HG03060 (cell line): Measurements from ENCODE around the gene AOPEP.
"Not testable (repeated sequence)": the region's sequence is repeated elsewhere in the genome, so short reads cannot be mapped to it uniquely, and the experiment has no call there.

Experiments used
- ATAC-seq: cut with Tn5 transposase; IDR thresholded peaks from one replicate; pipeline ENCODE4 v1.9.1; 2021; ENCODE audit warnings: low read depth, moderate number of reproducible peaks; ENCODE audit not compliant: unreplicated experiment

The AOPEP gene

GRCh38 chr9:95004411-95005277, 278.1 kb downstream of the AOPEP start:
- no peak for ATAC-seq

GRCh38 chr9:95005278-95006143, 279.0 kb downstream of the AOPEP start:
- ATAC-seq: no peak

GRCh38 chr9:95007226-95007869, 280.8 kb downstream of the AOPEP start:
- ATAC-seq: no peak

GRCh38 chr9:95008151-95008771, 281.8 kb downstream of the AOPEP start:
- ATAC-seq: no peak

GRCh38 chr9:95009459-95009858, 283.0 kb downstream of the AOPEP start:
- ATAC-seq: no peak

GRCh38 chr9:95010431-95010838, 283.9 kb downstream of the AOPEP start:
- ATAC-seq: no peak

- ATAC-seq: no peak
These were observed 285.7 kb downstream of the AOPEP start for GRCh38 chr9:95012035-95012708.

GRCh38 chr9:95012902-95013301, 286.4 kb downstream of the AOPEP start:
- ATAC-seq: no peak

- ATAC-seq: no peak
These were observed 288.4 kb downstream of the AOPEP start for GRCh38 chr9:95014917-95015316.

- no peak for ATAC-seq
These were observed 289.1 kb downstream of the AOPEP start for GRCh38 chr9:95015569-95015968.

GRCh38 chr9:95017062-95017461, 290.6 kb downstream of the AOPEP start:
- no peak for ATAC-seq

GRCh38 chr9:95017661-95018060, 291.2 kb downstream of the AOPEP start:
- ATAC-seq: no peak

GRCh38 chr9:95018099-95018936, 291.8 kb downstream of the AOPEP start:
- no peak for ATAC-seq

GRCh38 chr9:95020644-95021043, 294.1 kb downstream of the AOPEP start:
- ATAC-seq: not testable (repeated sequence)

GRCh38 chr9:95021166-95021886, 294.8 kb downstream of the AOPEP start:
- no peak for ATAC-seq

GRCh38 chr9:95022657-95023056, 296.2 kb downstream of the AOPEP start:
- ATAC-seq: no peak

GRCh38 chr9:95023217-95024003, 296.9 kb downstream of the AOPEP start:
- ATAC-seq: no peak
